ENCODE measurements around the gene PARP4.
A peak's percentile ranks its signal among the peaks of the same experiment; 100 is the strongest.

GRCh38 chr13:24407844-24408243 lies 104.7 kb downstream of the PARP4 start:
- TF ChIP-seq POLR2A (IDR thresholded peaks at IDR 0.05; ENCODE audit: borderline replicate concordance, extremely low read depth, insufficient read depth, insufficient read length) (no peak), MAX (IDR thresholded peaks at IDR 0.05) (no peak), EZH2 (IDR thresholded peaks at IDR 0.05) (no peak), ZNF274 (IDR thresholded peaks at IDR 0.05; ENCODE audit: low read depth, low read length) (no peak), REST (IDR thresholded peaks at IDR 0.05; ENCODE audit: low read depth) (no peak), CTCF (IDR thresholded peaks at IDR 0.05 in 2 of 3, conservative IDR thresholded peaks at IDR 0.05 in 1 of 3; ENCODE audit: borderline replicate concordance in 1 of 3, insufficient read depth in 1 of 3, low read depth in 2 of 3, low read length in 2 of 3) (peak in 2 of 3 experiments; percentile 41 to 43; a peak in 4 of 6 replicates), ELF1 (IDR thresholded peaks at IDR 0.05; ENCODE audit: borderline replicate concordance, low read depth) (no peak), SRF (IDR thresholded peaks at IDR 0.05; ENCODE audit: low read depth) (no peak), CEBPB (IDR thresholded peaks at IDR 0.05; ENCODE audit: low read depth) (no peak), POLR2AphosphoS5 (IDR thresholded peaks at IDR 0.05; ENCODE audit: low read depth, low read length) (no peak), JUND (IDR thresholded peaks at IDR 0.05) (no peak), CBX3 (IDR thresholded peaks at IDR 0.05; ENCODE audit: low read depth) (no peak)

All from HCT116 (cell line).